ENCODE data around the gene FLOT1. TPM values are rescaled to one million over a fixed set of nuclear protein-coding genes. Genes with fewer than 3 reads are reported as not detected.

Gene FLOT1
- total and polyA plus RNA-seq, 2 of the 13 experiments (the other 11 are each of a cell fraction or from before 2014, with no cell fraction given) = 82.3 to 130 TPM

DNA sequence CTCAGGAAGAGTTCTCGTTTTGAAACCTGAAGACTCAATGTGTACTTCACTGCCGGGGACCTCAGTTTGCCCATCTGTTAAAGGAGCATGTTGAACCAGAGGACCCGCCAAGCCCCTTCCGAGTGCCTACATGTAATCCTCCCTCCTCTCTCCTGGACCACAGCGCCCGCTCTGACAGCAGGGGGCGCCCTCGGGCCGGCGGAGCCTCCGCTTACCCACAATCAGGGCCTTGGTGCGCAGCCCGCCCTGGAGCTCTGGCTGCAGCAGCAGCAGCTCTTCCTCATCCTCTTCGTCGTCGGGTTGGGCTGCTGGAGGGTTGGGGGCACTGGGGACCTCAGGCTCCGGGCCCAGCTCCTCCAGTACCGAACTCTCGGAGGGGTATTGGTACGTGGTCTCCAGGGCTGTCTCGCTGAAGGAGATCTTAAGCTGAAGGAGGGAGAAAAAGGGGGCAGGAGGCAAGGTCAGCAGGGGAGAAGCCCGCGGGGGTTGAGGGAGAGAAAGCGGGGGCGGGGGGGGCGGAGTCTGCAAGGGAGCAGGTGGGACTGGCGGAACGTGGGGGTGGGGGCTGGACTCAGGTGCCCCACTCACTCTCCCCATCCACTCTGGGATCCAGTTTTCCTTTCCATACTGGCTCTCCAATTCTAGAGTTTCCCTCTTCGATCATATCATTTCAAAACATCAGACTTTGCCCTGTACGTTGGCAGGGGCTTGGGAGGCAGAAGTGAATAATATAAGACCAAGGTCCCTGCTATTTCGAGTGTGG, 63.3 kb downstream of the FLOT1 start (continued):
- TF ChIP-seq, protein P1, sequence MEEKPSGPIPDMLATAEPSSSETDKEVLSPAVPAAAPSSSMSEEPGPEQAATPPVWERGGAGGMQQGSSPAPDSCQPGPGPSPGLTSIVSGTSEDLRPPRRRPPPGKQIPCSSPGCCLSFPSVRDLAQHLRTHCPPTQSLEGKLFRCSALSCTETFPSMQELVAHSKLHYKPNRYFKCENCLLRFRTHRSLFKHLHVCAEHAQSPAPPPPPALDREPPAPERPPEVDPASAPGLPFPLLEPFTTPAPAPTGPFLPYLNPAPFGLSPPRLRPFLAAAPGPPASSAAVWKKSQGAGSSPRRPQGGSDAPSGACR (CRISPR knock-in tag; IDR thresholded peaks at IDR 0.05) = no peak; the same call in 1 of the 2 replicates
- TF ChIP-seq, protein P2, sequence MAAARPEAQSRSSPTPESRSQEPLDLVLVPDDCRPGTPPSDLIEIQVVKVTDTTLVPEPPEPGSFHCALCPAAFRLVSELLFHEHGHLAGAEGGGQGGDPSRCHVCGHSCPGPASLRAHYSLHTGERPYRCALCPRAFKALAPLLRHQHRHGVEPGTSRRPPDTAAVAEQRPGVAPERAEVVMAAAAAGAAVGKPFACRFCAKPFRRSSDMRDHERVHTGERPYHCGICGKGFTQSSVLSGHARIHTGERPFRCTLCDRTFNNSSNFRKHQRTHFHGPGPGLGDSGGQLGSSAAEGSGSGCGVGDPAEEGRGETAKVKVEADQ (CRISPR knock-in tag; IDR thresholded peaks at IDR 0.05; ENCODE audit: borderline replicate concordance) = peak; percentile 86
- peak; percentile 85; the same call in 1 of the 2 replicates for TF ChIP-seq SMYD3 (CRISPR knock-in tag; IDR thresholded peaks at IDR 0.05)
- no peak for TF ChIP-seq NR3C1 (CRISPR knock-in tag; IDR thresholded peaks at IDR 0.05)
- no peak for TF ChIP-seq ZC3H4 (CRISPR knock-in tag; IDR thresholded peaks at IDR 0.05; ENCODE audit: borderline replicate concordance)
- TF ChIP-seq SRY (CRISPR knock-in tag; IDR thresholded peaks at IDR 0.05) = peak; percentile 79; the same call in 1 of the 2 replicates
- peak; percentile 79; the same call in 1 of the 2 replicates for TF ChIP-seq SNAPC2 (CRISPR knock-in tag; IDR thresholded peaks at IDR 0.05)
- TF ChIP-seq, protein P3, sequence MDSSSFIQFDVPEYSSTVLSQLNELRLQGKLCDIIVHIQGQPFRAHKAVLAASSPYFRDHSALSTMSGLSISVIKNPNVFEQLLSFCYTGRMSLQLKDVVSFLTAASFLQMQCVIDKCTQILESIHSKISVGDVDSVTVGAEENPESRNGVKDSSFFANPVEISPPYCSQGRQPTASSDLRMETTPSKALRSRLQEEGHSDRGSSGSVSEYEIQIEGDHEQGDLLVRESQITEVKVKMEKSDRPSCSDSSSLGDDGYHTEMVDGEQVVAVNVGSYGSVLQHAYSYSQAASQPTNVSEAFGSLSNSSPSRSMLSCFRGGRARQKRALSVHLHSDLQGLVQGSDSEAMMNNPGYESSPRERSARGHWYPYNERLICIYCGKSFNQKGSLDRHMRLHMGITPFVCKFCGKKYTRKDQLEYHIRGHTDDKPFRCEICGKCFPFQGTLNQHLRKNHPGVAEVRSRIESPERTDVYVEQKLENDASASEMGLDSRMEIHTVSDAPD (CRISPR knock-in tag; IDR thresholded peaks at IDR 0.05) = peak; percentile 66; the same call in 1 of the 2 replicates
- TF ChIP-seq ZFP36 (IDR thresholded peaks at IDR 0.05; ENCODE audit: borderline replicate concordance, low read depth, low read length, partially characterized antibody) = peak; percentile 30
- peak; percentile 65; the same call in 1 of the 2 replicates for TF ChIP-seq SPEN (CRISPR knock-in tag; IDR thresholded peaks at IDR 0.05; ENCODE audit: low read depth)
- TF ChIP-seq, protein P4, sequence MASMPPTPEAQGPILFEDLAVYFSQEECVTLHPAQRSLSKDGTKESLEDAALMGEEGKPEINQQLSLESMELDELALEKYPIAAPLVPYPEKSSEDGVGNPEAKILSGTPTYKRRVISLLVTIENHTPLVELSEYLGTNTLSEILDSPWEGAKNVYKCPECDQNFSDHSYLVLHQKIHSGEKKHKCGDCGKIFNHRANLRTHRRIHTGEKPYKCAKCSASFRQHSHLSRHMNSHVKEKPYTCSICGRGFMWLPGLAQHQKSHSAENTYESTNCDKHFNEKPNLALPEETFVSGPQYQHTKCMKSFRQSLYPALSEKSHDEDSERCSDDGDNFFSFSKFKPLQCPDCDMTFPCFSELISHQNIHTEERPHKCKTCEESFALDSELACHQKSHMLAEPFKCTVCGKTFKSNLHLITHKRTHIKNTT (CRISPR knock-in tag; IDR thresholded peaks at IDR 0.05) = no peak
- TF ChIP-seq ZNF207 (IDR thresholded peaks at IDR 0.05; ENCODE audit: borderline replicate concordance) = no peak
- TF ChIP-seq ZFX (CRISPR knock-in tag; IDR thresholded peaks at IDR 0.05; ENCODE audit: low read depth) = peak; percentile 83
- no peak for TF ChIP-seq ZNF510 (CRISPR knock-in tag; IDR thresholded peaks at IDR 0.05; ENCODE audit: low read depth)
- TF ChIP-seq ZNF232 (CRISPR knock-in tag; IDR thresholded peaks at IDR 0.05; ENCODE audit: borderline replicate concordance) = no peak
- 0 out of 2 replicates have a peak, but pooled peaks have one; percentile 7 for TF ChIP-seq SMARCE1 (IDR thresholded peaks at IDR 0.05; ENCODE audit: borderline replicate concordance)
- peak; percentile 70; the same call in 1 of the 2 replicates for TF ChIP-seq POGZ (CRISPR knock-in tag; IDR thresholded peaks at IDR 0.05)
- TF ChIP-seq, protein P5, sequence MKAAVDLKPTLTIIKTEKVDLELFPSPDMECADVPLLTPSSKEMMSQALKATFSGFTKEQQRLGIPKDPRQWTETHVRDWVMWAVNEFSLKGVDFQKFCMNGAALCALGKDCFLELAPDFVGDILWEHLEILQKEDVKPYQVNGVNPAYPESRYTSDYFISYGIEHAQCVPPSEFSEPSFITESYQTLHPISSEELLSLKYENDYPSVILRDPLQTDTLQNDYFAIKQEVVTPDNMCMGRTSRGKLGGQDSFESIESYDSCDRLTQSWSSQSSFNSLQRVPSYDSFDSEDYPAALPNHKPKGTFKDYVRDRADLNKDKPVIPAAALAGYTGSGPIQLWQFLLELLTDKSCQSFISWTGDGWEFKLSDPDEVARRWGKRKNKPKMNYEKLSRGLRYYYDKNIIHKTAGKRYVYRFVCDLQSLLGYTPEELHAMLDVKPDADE (CRISPR knock-in tag; IDR thresholded peaks at IDR 0.05) = no peak
- TF ChIP-seq, protein P6, sequence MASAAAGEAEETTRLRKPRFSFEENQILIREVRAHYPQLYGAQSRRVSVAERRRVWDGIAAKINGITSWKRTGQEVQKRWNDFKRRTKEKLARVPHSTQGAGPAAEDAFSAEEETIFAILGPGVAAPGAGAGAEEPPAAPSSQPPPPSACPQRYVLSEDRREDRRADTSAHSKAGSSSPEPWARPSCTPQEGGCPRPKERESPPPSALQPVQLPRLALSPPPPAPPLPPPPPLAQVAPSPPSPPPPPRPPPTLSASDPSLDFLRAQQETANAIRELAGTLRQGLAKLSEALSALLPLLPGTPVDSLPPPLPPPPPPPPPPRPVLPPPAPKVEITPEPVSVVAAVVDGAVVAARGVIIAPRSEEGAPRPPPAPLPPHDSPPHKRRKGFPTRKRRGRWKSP (CRISPR knock-in tag; IDR thresholded peaks at IDR 0.05) = no peak
- peak; percentile 56; the same call in 1 of the 2 replicates for TF ChIP-seq MXD4 (CRISPR knock-in tag; IDR thresholded peaks at IDR 0.05)
